GM18867 (cell line): Measurements from ENCODE around the gene GON4L.
A peak's percentile ranks its signal among the peaks of the same experiment; 100 is the strongest.
"Not testable (repeated sequence)": the region's sequence is repeated elsewhere in the genome, so short reads cannot be mapped to it uniquely, and the experiment has no call there.

Source experiments
- ATAC-seq: cut with Tn5 transposase; IDR thresholded peaks from one replicate; pipeline ENCODE4 v1.9.1; 2021; ENCODE audit warnings: mild to moderate bottlenecking, moderate library complexity; ENCODE audit not compliant: unreplicated experiment

Gene GON4L

GRCh38 chr1:155748141-155748540 is 108.9 kb downstream of the GON4L start:
- not testable (repeated sequence) for ATAC-seq

GRCh38 chr1:155747586-155747985 is 109.4 kb downstream of the GON4L start:
- ATAC-seq = not testable (repeated sequence)

- peak; percentile 85 for ATAC-seq
These were observed 111.5 kb downstream of the GON4L start for GRCh38 chr1:155745284-155746228.

GRCh38 chr1:155744711-155745283 is 112.2 kb downstream of the GON4L start:
- ATAC-seq = no peak

GRCh38 chr1:155741908-155742307 is 115.1 kb downstream of the GON4L start:
- no peak for ATAC-seq

- ATAC-seq = no peak
These were observed 116.0 kb downstream of the GON4L start for GRCh38 chr1:155740995-155741394.

- no peak for ATAC-seq
These were observed 127.7 kb downstream of the GON4L start for GRCh38 chr1:155729031-155729898.

GRCh38 chr1:155725142-155725541 is 131.9 kb downstream of the GON4L start:
- no peak for ATAC-seq

GRCh38 chr1:155719703-155720102 is 137.3 kb downstream of the GON4L start:
- no peak for ATAC-seq

GRCh38 chr1:155718524-155719115 is 138.4 kb downstream of the GON4L start:
- not testable (repeated sequence) for ATAC-seq

- ATAC-seq = peak; percentile 67
These were observed 140.0 kb downstream of the GON4L start for GRCh38 chr1:155717041-155717440.

- no peak for ATAC-seq
These were observed 141.2 kb downstream of the GON4L start for GRCh38 chr1:155715777-155716176.

- ATAC-seq = not testable (repeated sequence)
These were observed 142.0 kb downstream of the GON4L start for GRCh38 chr1:155715056-155715455.

- no peak for ATAC-seq
These were observed 143.9 kb downstream of the GON4L start for GRCh38 chr1:155713075-155713474.

- ATAC-seq = not testable (repeated sequence)
These were observed 144.4 kb downstream of the GON4L start for GRCh38 chr1:155712636-155713035.

GRCh38 chr1:155711457-155711856 is 145.6 kb downstream of the GON4L start:
- not testable (repeated sequence) for ATAC-seq

GRCh38 chr1:155709391-155709790 is 147.6 kb downstream of the GON4L start:
- ATAC-seq = no peak

- no peak for ATAC-seq
These were observed 150.9 kb downstream of the GON4L start for GRCh38 chr1:155706139-155706538.

GRCh38 chr1:155704414-155704813 is 152.6 kb downstream of the GON4L start:
- not testable (repeated sequence) for ATAC-seq

- ATAC-seq = no peak
These were observed 153.8 kb downstream of the GON4L start for GRCh38 chr1:155703216-155703615.

GRCh38 chr1:155701675-155702074 is 155.3 kb downstream of the GON4L start:
- ATAC-seq = not testable (repeated sequence)
